C1 segment of cervical spinal cord (tissue), 14 donors: Measurements from ENCODE around the gene KCTD20.
"Not testable (repeated sequence)": the region's sequence is repeated elsewhere in the genome, so short reads cannot be mapped to it uniquely, and the experiment has no call there.

Experiments
- DNase-seq, 14 donors: peaks; one replicate each; lab custom pipeline; 2025; lab: John Stamatoyannopoulos, UW

The KCTD20 gene

DNA sequence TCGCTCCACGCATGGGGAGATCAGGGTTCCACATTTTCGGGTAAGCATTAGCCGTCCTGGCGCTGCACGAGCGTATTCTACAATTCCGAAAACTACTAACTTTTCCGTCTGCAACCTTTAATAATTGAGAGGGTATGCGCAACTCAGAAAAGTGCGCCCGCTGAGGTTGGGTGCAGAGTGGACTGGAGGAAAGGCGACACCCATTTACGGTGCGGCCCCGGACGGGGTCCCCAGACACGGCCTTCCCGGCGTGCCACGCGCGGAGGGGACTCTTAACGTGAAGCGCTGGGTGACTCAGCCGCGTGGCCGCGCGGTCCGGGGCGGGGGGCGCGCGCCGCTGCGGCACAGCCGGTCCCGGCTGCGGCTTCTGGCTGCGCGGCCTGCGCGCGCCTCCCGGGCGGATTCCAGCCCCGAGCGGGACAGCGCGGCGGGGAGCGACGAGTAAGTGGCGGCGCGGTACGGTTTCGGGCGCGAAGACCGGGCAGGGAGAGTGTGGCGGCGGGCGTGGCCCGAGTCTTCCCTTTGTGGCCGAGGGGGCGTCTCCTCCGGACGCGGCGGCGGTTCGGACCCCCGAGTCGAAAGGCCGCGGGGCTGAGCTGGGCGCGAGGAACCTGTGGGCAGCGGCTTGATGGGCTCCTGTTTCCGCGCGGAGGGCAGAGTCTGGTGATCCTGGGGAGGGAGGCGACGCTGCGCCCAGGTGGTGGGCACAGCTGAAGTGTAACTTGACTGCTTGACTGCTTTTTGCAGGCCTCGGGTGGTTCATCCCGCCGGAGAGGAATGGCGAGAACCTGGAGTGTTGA is at the start of gene KCTD20, which contains the start of gene PXT1:
TSS of gene KCTD20 (plus strand) at position 330 of the 800 bp plus-strand sequence. CDS start 27,098 bp downstream, outside the sequence.
TSS of gene PXT1 (minus strand) at position 184 of the 800 bp plus-strand sequence. CDS start 16,772 bp downstream, outside the sequence.
- DNase-seq, result peak; percentile 13 to 90 (median 80)

GRCh38 chr6:36399970-36400369 is 42.8 kb upstream of the KCTD20 start:
- no peak for DNase-seq

DNA sequence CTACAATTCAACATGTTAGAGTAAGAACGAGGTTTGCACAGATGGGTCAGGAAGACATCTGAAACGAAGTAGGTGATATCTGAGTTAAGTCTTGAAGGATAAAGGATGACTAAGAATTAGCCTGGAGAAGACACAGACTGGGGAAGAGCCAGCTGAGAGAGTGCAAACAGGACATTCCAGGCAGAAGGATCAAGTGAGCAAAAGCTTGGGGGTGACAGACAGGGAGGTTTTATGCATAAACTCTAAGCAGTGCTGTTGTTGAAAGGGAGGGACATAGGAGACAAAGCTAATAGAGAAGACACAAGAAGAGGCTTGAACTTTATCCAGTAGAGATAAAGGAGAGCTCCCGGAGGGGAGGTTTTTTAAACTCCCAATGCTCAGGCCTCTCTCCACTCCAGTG is 40.3 kb upstream of the KCTD20 start:
- DNase-seq, result no peak

GRCh38 chr6:36404164-36404563 is 38.6 kb upstream of the KCTD20 start:
- DNase-seq, result no peak

DNA sequence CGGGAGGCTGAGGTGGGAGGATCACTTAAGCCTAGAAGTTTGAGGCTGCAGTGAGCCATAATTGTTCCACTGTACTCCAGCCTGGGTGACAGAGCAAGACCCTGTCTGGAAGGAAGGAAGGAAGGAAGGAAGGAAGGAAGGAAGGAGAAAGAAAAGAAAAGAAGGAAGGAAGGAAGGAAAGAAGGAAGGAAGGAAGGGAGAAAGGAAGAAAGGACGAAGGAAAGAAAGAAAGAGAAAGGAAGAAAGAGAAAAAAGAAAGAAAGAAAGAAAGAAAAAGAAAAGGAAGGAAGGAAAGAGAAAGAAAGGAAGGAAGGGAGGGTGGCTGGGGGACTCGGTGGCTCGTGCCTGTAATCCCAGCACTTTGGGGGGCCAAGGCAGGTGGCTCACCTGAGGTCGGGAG is 33.1 kb upstream of the KCTD20 start:
- DNase-seq, result not testable (repeated sequence)

DNA sequence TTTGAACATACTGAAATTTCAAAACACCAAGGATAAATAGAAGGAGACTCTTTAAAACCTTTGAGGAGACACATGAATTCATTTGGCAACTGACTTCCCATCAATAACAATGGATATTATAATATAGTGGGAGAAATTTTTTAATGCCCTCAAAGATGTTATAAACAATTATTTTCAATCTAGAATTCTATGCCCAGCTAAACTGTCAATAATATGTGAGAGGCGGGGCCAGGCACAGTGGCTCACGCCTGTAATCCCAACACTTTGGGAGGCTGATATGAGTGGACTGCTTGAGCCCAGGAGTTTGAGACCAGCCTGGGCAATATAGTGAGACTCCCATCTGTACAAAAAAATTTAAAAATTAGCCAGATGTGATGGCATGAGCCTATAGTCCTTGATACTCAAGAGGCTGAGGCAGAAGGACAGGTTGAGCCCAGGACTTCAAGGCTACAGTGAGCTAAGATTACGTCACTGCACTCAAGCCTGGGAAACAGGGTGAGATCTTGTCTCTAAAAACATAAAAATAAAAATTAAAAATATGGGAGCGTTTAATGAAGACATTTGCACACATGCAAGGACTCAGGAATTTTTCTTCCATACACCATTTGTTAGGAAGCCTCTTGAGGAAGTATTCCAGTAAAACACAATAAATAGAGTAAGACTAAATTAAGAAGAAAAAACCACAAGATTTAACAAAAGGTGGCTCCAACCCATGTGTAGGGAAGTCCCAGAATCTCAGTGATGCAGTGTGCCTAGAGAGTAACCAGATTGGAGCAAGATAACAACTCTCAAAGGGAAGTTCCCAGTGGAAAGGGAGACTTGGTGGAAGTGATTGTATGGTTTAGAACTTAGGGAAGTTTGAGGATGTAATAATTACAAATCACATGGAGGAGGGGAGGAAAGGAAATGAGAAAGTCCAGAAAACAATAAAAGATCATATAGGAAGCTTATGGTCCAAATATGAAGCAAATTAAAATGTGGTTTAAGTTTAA is 29.0 kb upstream of the KCTD20 start:
- no peak for DNase-seq

- DNase-seq, result no peak
Observed at GRCh38 chr6:36414481-36414880, 28.3 kb upstream of the KCTD20 start.

GRCh38 chr6:36418558-36418957 is 24.2 kb upstream of the KCTD20 start:
- DNase-seq, result no peak

- DNase-seq, result no peak
Observed at GRCh38 chr6:36419310-36419709, 23.5 kb upstream of the KCTD20 start.

GRCh38 chr6:36422714-36423100 is 20.1 kb upstream of the KCTD20 start:
- no peak for DNase-seq

DNA sequence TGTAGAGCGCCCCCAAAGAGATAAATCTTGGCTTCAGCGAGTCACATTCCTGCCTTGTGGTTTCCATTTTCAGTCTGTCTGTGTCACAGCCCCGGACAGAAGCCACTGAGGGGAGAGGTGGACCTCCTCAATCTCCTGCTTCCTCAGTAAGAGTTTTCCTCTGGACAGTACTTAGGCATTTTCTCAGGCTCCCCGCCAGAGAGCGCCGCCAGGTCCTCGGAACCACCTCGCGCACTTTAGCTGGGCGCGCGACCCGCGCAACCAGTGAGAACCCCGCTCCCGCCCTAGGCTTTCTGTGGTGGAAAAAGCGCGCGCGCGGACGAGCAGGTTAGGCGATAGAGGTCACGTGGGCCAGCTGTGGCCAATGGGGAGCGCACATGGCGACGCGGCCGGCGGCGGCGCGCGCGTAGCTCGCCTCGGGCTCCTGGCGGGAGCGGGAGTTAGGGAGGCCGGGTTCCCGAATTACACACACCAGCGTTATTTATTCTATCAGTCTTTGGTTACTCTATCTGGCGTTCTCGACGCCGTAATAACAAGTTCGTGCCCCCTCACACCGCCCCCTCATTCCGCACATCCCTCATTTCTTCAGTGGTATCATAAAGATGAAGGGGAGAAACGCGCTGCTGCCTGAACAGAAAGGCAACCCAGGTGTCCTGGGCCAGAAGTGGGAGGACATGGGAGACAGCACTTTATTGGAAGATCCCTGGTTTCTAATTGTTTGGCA is 19.5 kb upstream of the KCTD20 start:
- DNase-seq, result peak; percentile 73 to 97 (median 94)

DNA sequence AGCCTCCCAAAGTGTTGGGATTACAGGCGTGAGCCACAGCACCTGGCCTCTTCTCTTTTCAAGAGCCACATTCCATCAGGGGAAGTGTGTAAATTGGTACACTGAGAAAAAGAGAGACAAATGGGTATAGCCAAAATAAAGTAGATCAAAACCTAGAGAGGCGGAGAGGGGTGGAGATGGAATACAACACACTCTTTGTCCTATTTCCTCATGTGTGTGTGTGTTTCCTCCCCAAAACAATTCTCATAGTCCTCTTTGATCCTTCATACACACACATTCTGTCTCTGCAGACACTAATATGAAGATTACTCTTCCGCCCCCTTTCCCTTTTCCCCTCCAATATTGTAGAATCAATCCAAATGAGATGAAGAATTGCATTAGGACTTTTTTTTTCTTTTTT is 16.2 kb upstream of the KCTD20 start:
- no peak for DNase-seq

DNA sequence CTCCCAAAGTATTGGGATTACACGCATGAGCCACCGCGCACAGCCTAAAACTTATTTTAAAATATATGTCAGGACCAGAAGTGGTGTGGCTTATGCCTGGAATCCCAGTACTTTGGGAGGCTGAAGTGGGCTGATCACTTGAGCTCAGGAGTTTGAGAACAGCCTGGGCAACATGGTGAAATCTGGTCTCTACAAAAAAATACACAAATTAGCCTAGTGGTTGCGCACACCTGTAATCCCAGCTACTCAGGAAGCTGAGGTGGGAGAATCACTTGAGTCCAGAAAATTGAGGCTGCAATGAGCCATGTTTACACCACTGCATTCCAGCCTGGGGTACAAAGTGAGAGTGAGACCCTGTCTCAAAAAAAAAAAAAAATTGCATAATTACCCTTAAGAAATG is 13.9 kb upstream of the KCTD20 start:
- no peak for DNase-seq

DNA sequence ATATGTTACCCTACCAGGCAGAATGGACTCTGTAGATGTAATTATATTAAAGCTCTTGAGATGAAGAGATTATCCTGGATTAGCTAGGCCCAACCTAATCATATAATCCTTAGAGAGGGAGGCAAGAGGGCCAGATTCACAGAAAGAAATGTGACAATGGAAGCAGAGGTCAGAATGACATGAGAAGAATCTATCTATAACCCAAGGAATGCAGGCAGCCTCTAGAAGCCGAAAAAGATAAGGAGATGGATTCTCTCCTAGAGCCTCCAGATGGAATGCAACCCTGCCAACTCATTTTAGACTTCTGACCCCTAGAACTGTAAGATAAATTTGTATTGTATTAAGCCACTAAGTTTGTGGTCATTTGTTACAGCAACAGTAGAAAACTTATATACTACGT is 12.4 kb upstream of the KCTD20 start:
- no peak for DNase-seq

DNA sequence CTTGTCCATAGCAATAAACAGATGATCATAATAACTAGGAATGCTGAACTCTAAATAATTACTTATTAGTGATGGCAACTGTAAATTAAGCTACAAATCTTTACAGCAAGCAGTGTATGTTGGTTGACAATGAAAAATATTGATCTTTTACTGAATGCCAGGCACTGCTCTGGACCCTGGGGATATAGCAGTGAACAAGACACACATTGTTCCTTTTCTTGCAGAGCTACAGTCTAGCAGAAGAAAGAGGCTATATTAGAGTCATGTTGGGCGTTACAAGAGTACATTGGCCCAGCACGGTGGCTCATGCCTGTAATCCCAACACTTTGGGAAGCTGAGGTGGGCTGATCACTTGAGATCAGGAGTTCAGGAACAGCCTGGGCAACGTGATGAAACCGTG is 11.6 kb upstream of the KCTD20 start:
- DNase-seq, result no peak

DNA sequence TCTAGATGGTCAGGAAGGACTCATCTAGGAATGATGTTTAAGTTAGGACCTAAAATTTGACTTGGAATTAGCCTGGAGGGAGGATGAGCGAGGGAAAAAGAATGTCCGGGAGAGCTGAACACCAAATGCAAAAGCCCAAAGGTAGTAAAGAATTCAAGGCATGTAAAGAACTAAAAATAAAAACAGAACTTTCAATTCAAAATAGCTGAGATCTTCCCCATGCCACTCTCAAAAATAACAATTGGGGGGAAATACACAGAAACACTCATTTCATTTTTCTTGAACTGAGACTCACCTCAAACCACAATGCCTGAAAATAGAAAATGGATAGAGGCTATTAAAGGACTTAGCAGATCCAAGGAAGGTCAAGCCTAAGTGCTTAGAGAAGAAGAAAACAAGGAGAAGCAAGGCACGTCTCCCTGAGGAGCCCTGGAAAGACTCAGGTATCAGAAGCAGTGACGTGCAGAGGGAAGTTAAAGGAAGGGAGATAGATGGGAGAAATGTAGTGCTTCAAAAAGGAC is 10.6 kb upstream of the KCTD20 start:
- DNase-seq, result no peak

DNA sequence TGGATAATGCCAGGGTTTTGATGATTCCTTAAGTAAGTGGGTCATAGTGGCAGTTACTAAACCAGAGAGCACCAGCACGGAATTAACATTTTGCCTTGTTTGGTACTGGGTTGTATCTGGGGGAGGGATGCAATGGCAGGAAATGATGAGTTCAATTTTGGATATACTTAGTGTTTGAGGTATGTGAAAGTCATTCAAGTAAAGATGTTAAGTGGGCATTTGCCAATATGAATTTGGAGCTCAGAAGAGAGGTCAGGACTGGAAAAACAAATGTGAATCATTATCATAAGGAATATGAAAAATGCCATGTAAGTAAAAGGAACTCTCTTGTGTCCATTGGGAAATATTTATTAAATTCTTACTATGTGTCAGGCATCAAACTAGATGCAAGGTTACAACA is 6.3 kb upstream of the KCTD20 start:
- no peak for DNase-seq

- DNase-seq, result peak; percentile 8 to 91 (median 72)
Observed at GRCh38 chr6:36441307-36441894, 1.4 kb upstream of the KCTD20 start.

DNA sequence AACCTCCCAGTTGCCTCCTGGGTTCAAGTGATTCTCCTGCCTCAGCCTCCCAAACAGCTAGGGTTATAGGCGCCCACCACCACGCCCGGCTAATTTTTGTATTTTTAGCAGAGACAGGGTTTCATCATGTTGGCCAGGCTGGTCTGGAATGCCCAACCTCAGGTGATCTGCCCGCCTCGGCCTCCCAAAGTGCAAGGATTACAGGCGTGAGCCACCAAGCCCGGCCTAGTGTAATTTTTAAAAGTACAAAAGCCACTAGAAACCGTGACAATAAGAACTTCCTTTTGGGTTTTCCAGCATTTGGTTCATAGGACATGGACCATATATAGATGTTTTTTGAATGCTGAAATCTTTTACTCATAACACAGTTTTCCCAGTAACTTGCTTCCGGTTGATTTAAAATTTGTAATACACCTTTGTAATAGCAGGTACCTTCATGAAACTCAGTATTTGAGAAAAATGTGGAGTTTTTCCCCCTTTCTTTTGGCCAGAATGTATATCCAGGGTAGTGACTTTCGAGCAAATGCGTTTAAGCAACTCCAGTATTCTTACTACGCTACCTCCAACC is 613 bp upstream of the KCTD20 start:
- DNase-seq, result peak in 1 of 14 donors; percentile 4
